Stimulated activated effector memory CD8-positive, alpha-beta T cell treated with anti-CD3 and anti-CD28 coated beads, Interleukin-12 subunit alpha, Interleukin-12 subunit beta, amount 100 ng/mL, for 72 hours (primary cell): Measurements from ENCODE around the gene BTK.

Experiments used
- ATAC-seq: fragments of 150-1000 bp; cut with Tn5 transposase; 2 replicates; pipeline ENCODE4 v1.10.0; 2021
- DNase-seq, 2 donors: peaks; one replicate each; pipeline ENCODE4 v3.0.0; 2021 to 2022; ENCODE audit warnings: low spot score in 2 of 2
- H3K27ac Mint-ChIP-seq: one replicate; pipeline ENCODE4 v1.8.0; 2022; ENCODE audit warnings: mild to moderate bottlenecking, mixed read lengths
- H3K36me3 Mint-ChIP-seq: one replicate; pipeline ENCODE4 v1.8.0; 2022; ENCODE audit warnings: mild to moderate bottlenecking, mixed read lengths
- H3K4me1 Mint-ChIP-seq: one replicate; pipeline ENCODE4 v1.8.0; 2022; ENCODE audit warnings: mixed read lengths
- H3K4me3 Mint-ChIP-seq: one replicate; pipeline ENCODE4 v1.8.0; 2022; ENCODE audit warnings: mild to moderate bottlenecking, mixed read lengths
- H3K9me3 Mint-ChIP-seq: one replicate; pipeline ENCODE4 v1.8.0; 2022; ENCODE audit warnings: mixed read lengths

The BTK gene

GRCh38 chrX:101303790-101304189 is 82.2 kb downstream of the BTK start:
- Mint-ChIP-seq H3K27ac (no peak overlapping the region), H3K36me3 (no peaks in the 10 kb centered on the region), H3K4me3 (no peak overlapping the region), H3K4me1 (no peaks in the 10 kb centered on the region), H3K9me3 (no peaks in the 10 kb centered on the region)
- DNase-seq (no peak), ATAC-seq (no peak)
